KMS-11 (cell line): Measurements from ENCODE around the gene LTF.
A peak's percentile ranks its signal among the peaks of the same experiment; 100 is the strongest.
"Not testable (repeated sequence)": the region's sequence is repeated elsewhere in the genome, so short reads cannot be mapped to it uniquely, and the experiment has no call there.

Experiments used
- H2AFZ ChIP-seq: fragments of 200-600 bp; sonication (generic); 2 replicates; pipeline ENCODE4 v1.6.1; 2016; ENCODE audit warnings: antibody characterized with exemption, mixed run types, low read depth
- H3K27ac ChIP-seq: fragments of 200-600 bp; sonication (generic); 2 replicates; pipeline ENCODE4 v1.6.1; 2016; ENCODE audit warnings: mild to moderate bottlenecking, mixed run types
- H3K27me3 ChIP-seq: fragments of 200-600 bp; sonication (generic); 2 replicates; pipeline ENCODE4 v1.6.1; 2017; ENCODE audit warnings: mild to moderate bottlenecking, low read depth, mixed run types, moderate library complexity; ENCODE audit not compliant: insufficient read depth
- H3K36me3 ChIP-seq: fragments of 200-600 bp; sonication (generic); 2 replicates; pipeline ENCODE4 v1.6.1; 2017; ENCODE audit warnings: mild to moderate bottlenecking, mixed run types; ENCODE audit not compliant: insufficient read depth
- H3K4me1 ChIP-seq: fragments of 200-600 bp; sonication (generic); 2 replicates; pipeline ENCODE4 v1.6.1; 2016; ENCODE audit warnings: mild to moderate bottlenecking, low read depth, mixed run types; ENCODE audit not compliant: poor library complexity, severe bottlenecking
- H3K4me2 ChIP-seq: fragments of 200-600 bp; sonication (generic); 2 replicates; pipeline ENCODE4 v1.7.0; 2016; ENCODE audit warnings: mild to moderate bottlenecking, mixed run types
- H3K4me3 ChIP-seq: fragments of 200-600 bp; sonication (generic); IDR thresholded peaks from 2 replicates; pipeline ENCODE4 v1.6.1; 2017; ENCODE audit warnings: low read depth, low read length, mixed read lengths; ENCODE audit not compliant: insufficient read depth
- H3K79me2 ChIP-seq: fragments of 200-600 bp; sonication (generic); 2 replicates; pipeline ENCODE4 v1.6.1; 2016; ENCODE audit warnings: low read depth, mixed run types; ENCODE audit not compliant: insufficient read depth
- H3K9ac ChIP-seq: fragments of 200-600 bp; sonication (generic); 2 replicates; pipeline ENCODE4 v1.6.1; 2016; ENCODE audit warnings: mild to moderate bottlenecking, mixed run types
- H4K20me1 ChIP-seq: fragments of 200-600 bp; sonication (generic); 2 replicates; pipeline ENCODE4 v1.6.1; 2016; ENCODE audit warnings: mild to moderate bottlenecking, mixed run types; ENCODE audit not compliant: insufficient read depth
- CTCF ChIP-seq: fragments of 200-600 bp; sonication (generic); conservative IDR thresholded peaks from 2 replicates; pipeline ENCODE4 v1.6.1; 2017; ENCODE audit warnings: low read depth, mild to moderate bottlenecking, antibody characterized with exemption, low read length, moderate library complexity, mixed read lengths

The LTF gene

GRCh38 chr3:46496746-46497555 lies 32.2 kb upstream of the LTF start:
- TF ChIP-seq CTCF: peak; percentile 54
- H3K36me3 ChIP-seq: no peaks in the 10 kb centered on the region
- H3K4me2 ChIP-seq: no peak overlapping the region
- H4K20me1 ChIP-seq: no peaks in the 10 kb centered on the region
- peaks cover 10% of the 10 kb centered on the region for H3K4me1 ChIP-seq
- no peak overlapping the region for H3K27ac ChIP-seq
- no peak overlapping the region for H3K4me3 ChIP-seq
- H3K27me3 ChIP-seq: no peaks in the 10 kb centered on the region
- no peak overlapping the region for H3K9ac ChIP-seq
- no peaks in the 10 kb centered on the region for H3K79me2 ChIP-seq
- no peak overlapping the region for H2AFZ ChIP-seq

GRCh38 chr3:46495901-46496456 lies 31.3 kb upstream of the LTF start:
- Histone ChIP-seq H2AFZ (no peak overlapping the region), H3K4me2 (no peak overlapping the region), H3K9ac (no peak overlapping the region), H3K27me3 (no peaks in the 10 kb centered on the region), H3K27ac (no peak overlapping the region), H4K20me1 (no peaks in the 10 kb centered on the region), H3K4me3 (no peak overlapping the region), H3K36me3 (no peaks in the 10 kb centered on the region), H3K79me2 (no peaks in the 10 kb centered on the region), H3K4me1 (peaks cover 10% of the 10 kb centered on the region)
- no peak for TF ChIP-seq CTCF

- H4K20me1 ChIP-seq, H3K4me1 ChIP-seq, H3K27ac ChIP-seq, H3K27me3 ChIP-seq, H3K36me3 ChIP-seq, H2AFZ ChIP-seq, H3K4me3 ChIP-seq, H3K79me2 ChIP-seq, H3K9ac ChIP-seq, H3K4me2 ChIP-seq: not testable (repeated sequence)
These were observed 29.8 kb upstream of the LTF start for GRCh38 chr3:46494491-46494890.

GRCh38 chr3:46492890-46493547 lies 28.3 kb upstream of the LTF start:
- no peak overlapping the region for H2AFZ ChIP-seq
- no peaks in the 10 kb centered on the region for H3K36me3 ChIP-seq
- no peak overlapping the region for H3K4me2 ChIP-seq
- no peaks in the 10 kb centered on the region for H3K79me2 ChIP-seq
- H3K9ac ChIP-seq: no peak overlapping the region
- no peaks in the 10 kb centered on the region for H4K20me1 ChIP-seq
- H3K27me3 ChIP-seq: no peaks in the 10 kb centered on the region
- H3K4me1 ChIP-seq: peaks cover 16% of the 10 kb centered on the region
- no peak overlapping the region for H3K4me3 ChIP-seq
- TF ChIP-seq CTCF: no peak
- H3K27ac ChIP-seq: no peak overlapping the region
